ENCODE data around the gene MRPL41. TPM values are rescaled to one million over a fixed set of nuclear protein-coding genes. Genes with fewer than 3 reads are reported as not detected.
"Not testable (repeated sequence)": the region's sequence is repeated elsewhere in the genome, so short reads cannot be mapped to it uniquely, and the experiment has no call there.

Gene MRPL41
- total and polyA plus RNA-seq, 2 of the 13 experiments (the other 11 are each of a cell fraction or from before 2014, with no cell fraction given), result 20.9 to 54.0 TPM

- in situ Hi-C loops (cut with HindIII; ENCODE audit: extremely low pct_ligation_motif_present, low pct_unique_long_range_greater_than_20kb); H2AFZ ChIP-seq (ENCODE audit: low read length); H3K4me2 ChIP-seq (ENCODE audit: low read depth, low read length); H3K9ac ChIP-seq (ENCODE audit: insufficient read depth, low read depth, low read length); POLR2A ChIA-PET; intact Hi-C loops (cut with micrococcal nuclease; ENCODE audit: unreplicated experiment); H3K4me3 ChIP-seq (replicated peaks in 1 of 3; ENCODE audit: insufficient read depth in 1 of 3, low read depth in 2 of 3, low read length in 3 of 3); FAIRE-seq; H3K27me3 ChIP-seq (ENCODE audit: control insufficient read depth in 1 of 2, insufficient read depth in 2 of 2, low read length in 2 of 2); H3K9me3 ChIP-seq (ENCODE audit: low read length); ATAC-seq; H4K20me1 ChIP-seq (ENCODE audit: insufficient read depth, low read length); H3K79me2 ChIP-seq (ENCODE audit: insufficient read depth, low read length); DNase-seq (ENCODE audit: low spot score); H3K27ac ChIP-seq (ENCODE audit: extremely low read length, insufficient read depth, low read length); BruUV-seq (replicated peaks); CTCF ChIA-PET (ENCODE audit: low intra/inter-chr PET ratio, low total read pairs): not testable (repeated sequence)
- H3K4me1 ChIP-seq (ENCODE audit: insufficient read depth, low read length), result peaks cover 23% of the 10 kb centered on the region
- H3K36me3 ChIP-seq (replicated peaks in 1 of 2; ENCODE audit: control insufficient read depth in 1 of 2, insufficient read depth in 2 of 2, low read length in 2 of 2), result peaks cover 12 to 34% of the 10 kb centered on the region in 2 experiments
- 92% methylated on average over 10 of the region's 10 CpGs for WGBS (ENCODE audit: low lambda C conversion rate)
Observed at GRCh38 chr9:137553654-137554053, 2.0 kb downstream of the MRPL41 start.

DNA sequence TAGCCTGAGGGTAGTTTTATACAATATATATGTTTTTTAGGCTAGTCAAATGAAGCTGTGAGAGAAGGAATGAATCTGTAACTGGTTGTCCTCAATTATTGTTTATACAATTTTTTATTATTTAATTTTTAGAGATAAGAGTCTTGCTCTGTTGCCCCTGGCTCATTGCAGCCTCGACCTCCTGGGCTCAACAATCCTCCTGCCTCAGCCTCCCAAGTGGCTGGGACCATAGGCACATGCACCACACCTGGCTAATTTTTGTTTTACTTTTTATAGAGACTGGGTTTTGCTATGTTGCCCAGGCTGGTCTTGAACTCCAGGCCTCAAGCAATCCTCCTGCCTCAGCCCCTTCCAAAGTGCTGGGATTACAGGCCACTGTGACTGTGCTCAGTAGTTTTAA, 2.7 kb downstream of the MRPL41 start:
- Histone ChIP-seq H3K36me3 (replicated peaks in 1 of 2; ENCODE audit: control insufficient read depth in 1 of 2, insufficient read depth in 2 of 2, low read length in 2 of 2) (peaks cover 13 to 34% of the 10 kb centered on the region in 2 experiments), H3K9me3 (ENCODE audit: low read length) (no peaks in the 10 kb centered on the region), H3K27ac (ENCODE audit: extremely low read length, insufficient read depth, low read length) (no peak overlapping the region), H4K20me1 (ENCODE audit: insufficient read depth, low read length) (peaks cover 4% of the 10 kb centered on the region; the same call in 1 of the 2 replicates), H3K9ac (ENCODE audit: insufficient read depth, low read depth, low read length) (no peak overlapping the region), H3K79me2 (ENCODE audit: insufficient read depth, low read length) (peaks cover 2% of the 10 kb centered on the region), H3K4me2 (ENCODE audit: low read depth, low read length) (no peak overlapping the region), H3K27me3 (ENCODE audit: control insufficient read depth in 1 of 2, insufficient read depth in 2 of 2, low read length in 2 of 2) (no peaks in the 10 kb centered on the region), H3K4me1 (ENCODE audit: insufficient read depth, low read length) (peaks cover 24% of the 10 kb centered on the region), H2AFZ (ENCODE audit: low read length) (no peak overlapping the region), H3K4me3 (replicated peaks in 1 of 3; ENCODE audit: insufficient read depth in 1 of 3, low read depth in 2 of 3, low read length in 3 of 3) (no peak overlapping the region)
- CTCF ChIA-PET (ENCODE audit: low intra/inter-chr PET ratio, low total read pairs), result no interaction called here
- ATAC-seq (no peak), DNase-seq (ENCODE audit: low spot score) (no peak), FAIRE-seq (no peak)
- intact Hi-C loops (cut with micrococcal nuclease; ENCODE audit: unreplicated experiment) (no loop called here), in situ Hi-C loops (cut with HindIII; ENCODE audit: extremely low pct_ligation_motif_present, low pct_unique_long_range_greater_than_20kb) (no loop called here)
- WGBS (ENCODE audit: low lambda C conversion rate), result 100% methylated on average over 1 of the region's 1 CpG
- POLR2A ChIA-PET, result no interaction called here
- TF ChIP-seq NR2F1 (CRISPR knock-in tag; IDR thresholded peaks at IDR 0.05), result no peak
- TF ChIP-seq ZNF770 (CRISPR knock-in tag; IDR thresholded peaks at IDR 0.05), result peak; percentile 45; the same call in 1 of the 2 replicates
- no TSS peak for BruUV-seq (replicated peaks)

Data from HepG2 (cell line).